ENCODE measurements around the gene PLEKHA7. TPM values are rescaled to one million over a fixed set of nuclear protein-coding genes. Genes with fewer than 3 reads are reported as not detected.
"Not testable (repeated sequence)": the region's sequence is repeated elsewhere in the genome, so short reads cannot be mapped to it uniquely, and the experiment has no call there.

The PLEKHA7 gene
- total RNA-seq, 1 experiment from 2014 or later = 0.75 TPM

GRCh38 chr11:16945671-16946469 lies 68.3 kb downstream of the PLEKHA7 start:
- peak; percentile 69 for DNase-seq (ENCODE audit: low spot score)

- DNase-seq (ENCODE audit: low spot score) = no peak
These were observed 71.3 kb downstream of the PLEKHA7 start for GRCh38 chr11:16942911-16943310.

GRCh38 chr11:16942342-16942741 lies 71.9 kb downstream of the PLEKHA7 start:
- no peak for DNase-seq (ENCODE audit: low spot score)

- DNase-seq (ENCODE audit: low spot score) = no peak
These were observed 72.3 kb downstream of the PLEKHA7 start for GRCh38 chr11:16941935-16942334.

GRCh38 chr11:16938061-16938460 lies 76.2 kb downstream of the PLEKHA7 start:
- DNase-seq (ENCODE audit: low spot score) = no peak

GRCh38 chr11:16936643-16937042 lies 77.6 kb downstream of the PLEKHA7 start:
- no peak for DNase-seq (ENCODE audit: low spot score)

- peak; percentile 54 for DNase-seq (ENCODE audit: low spot score)
These were observed 78.5 kb downstream of the PLEKHA7 start for GRCh38 chr11:16935518-16936302.

- no peak for DNase-seq (ENCODE audit: low spot score)
These were observed 80.2 kb downstream of the PLEKHA7 start for GRCh38 chr11:16933756-16934603.

- DNase-seq (ENCODE audit: low spot score) = no peak
These were observed 80.9 kb downstream of the PLEKHA7 start for GRCh38 chr11:16933291-16933690.

- no peak for DNase-seq (ENCODE audit: low spot score)
These were observed 86.2 kb downstream of the PLEKHA7 start for GRCh38 chr11:16928044-16928443.

GRCh38 chr11:16926883-16927626 lies 87.2 kb downstream of the PLEKHA7 start:
- no peak for DNase-seq (ENCODE audit: low spot score)

GRCh38 chr11:16925561-16926065 lies 88.6 kb downstream of the PLEKHA7 start:
- peak; percentile 43 for DNase-seq (ENCODE audit: low spot score)

GRCh38 chr11:16924826-16925560 lies 89.2 kb downstream of the PLEKHA7 start:
- no peak for DNase-seq (ENCODE audit: low spot score)

GRCh38 chr11:16924462-16924825 lies 89.8 kb downstream of the PLEKHA7 start:
- no peak for DNase-seq (ENCODE audit: low spot score)

- DNase-seq (ENCODE audit: low spot score) = no peak
These were observed 90.2 kb downstream of the PLEKHA7 start for GRCh38 chr11:16923987-16924386.

GRCh38 chr11:16921668-16922067 lies 92.5 kb downstream of the PLEKHA7 start:
- no peak for DNase-seq (ENCODE audit: low spot score)

- no peak for DNase-seq (ENCODE audit: low spot score)
These were observed 93.2 kb downstream of the PLEKHA7 start for GRCh38 chr11:16921019-16921418.

- DNase-seq (ENCODE audit: low spot score) = no peak
These were observed 93.7 kb downstream of the PLEKHA7 start for GRCh38 chr11:16920559-16920958.

- DNase-seq (ENCODE audit: low spot score) = not testable (repeated sequence)
These were observed 95.6 kb downstream of the PLEKHA7 start for GRCh38 chr11:16918543-16919182.

GRCh38 chr11:16917941-16918340 lies 96.3 kb downstream of the PLEKHA7 start:
- DNase-seq (ENCODE audit: low spot score) = no peak

Data from H4 (cell line).